Breast epithelium (tissue), 4 donors: ENCODE measurements around the gene HOXA2. TPM values are rescaled to one million over a fixed set of nuclear protein-coding genes. Genes with fewer than 3 reads are reported as not detected.

Experiments
- DNase-seq, 2 donors: peaks; one replicate each; pipeline ENCODE4 v3.0.0-alpha.2; 2019; ENCODE audit warnings: low spot score in 2 of 2
- H3K27ac ChIP-seq, 2 donors: fragments of 200-600 bp; sonication (generic) in 1 of 2; one replicate each; pipeline ENCODE4 v1.5.1; 2016 to 2019; ENCODE audit warnings: mild to moderate bottlenecking in 1 of 2
- H3K27me3 ChIP-seq, 2 donors: fragments of 200-600 bp; sonication (generic) in 1 of 2; one replicate each; pipeline versions ENCODE4 v1.5.1 to v1.6.0; 2017 to 2019; ENCODE audit warnings: control low read depth in 1 of 2, mild to moderate bottlenecking in 1 of 2
- H3K36me3 ChIP-seq: fragments of 200-600 bp; one replicate; pipeline ENCODE4 v1.5.1; 2019
- H3K4me1 ChIP-seq, 2 donors: fragments of 200-600 bp; sonication (generic); one replicate each; pipeline ENCODE4 v1.5.1; 2016 to 2019; ENCODE audit warnings: control low read depth in 1 of 2
- H3K4me3 ChIP-seq, 3 donors: fragments of 200-600 bp; sonication (generic); 1 replicate in 2 of 3; 2 replicates in 1 of 3; pipeline ENCODE4 v1.5.1; 2016 to 2019; ENCODE audit warnings: mild to moderate bottlenecking in 3 of 3, moderate library complexity in 2 of 3
- H3K9me3 ChIP-seq, 2 donors: fragments of 200-600 bp; sonication (generic) in 1 of 2; one replicate each; pipeline ENCODE4 v1.5.1; 2016 to 2019; ENCODE audit warnings: control low read depth in 1 of 2
- CTCF ChIP-seq, 3 donors: fragments of 450-650 bp; IDR thresholded peaks; one replicate each; pipeline ENCODE4 v1.5.1; 2016 to 2017; ENCODE audit warnings: antibody characterized with exemption in 3 of 3, mild to moderate bottlenecking in 3 of 3, moderate library complexity in 3 of 3
- POLR2A ChIP-seq: fragments of 450-650 bp; IDR thresholded peaks from one replicate; pipeline ENCODE4 v1.6.1; 2016; ENCODE audit warnings: antibody characterized with exemption, mild to moderate bottlenecking, moderate library complexity
- POLR2AphosphoS5 ChIP-seq, 3 donors: sonication (generic); formaldehyde crosslinking; IDR thresholded peaks; one replicate each; pipeline ENCODE4 v1.6.1; 2017; ENCODE audit warnings: antibody characterized with exemption in 3 of 3
- intact Hi-C: fragments of 100-400 bp; cut with DNase I; formaldehyde crosslinking; loops from one replicate; pipeline ENCODE4 v1.15.1; 2023; ENCODE audit warnings: low total_unique reads
- total RNA-seq, 3 donors: library from RNA; depleted of rRNA; stranded (reverse); fragments of >200 nt; gene quantifications; one replicate each; pipeline ENCODE4 v1.1.0, GENCODE V29; 2016

HOXA2 gene
- total RNA-seq, 3 donors from 2014 or later = 0.80 to 5.4 (median 1.3) TPM

- H3K27me3 ChIP-seq = no peaks in the 10 kb centered on the region
- intact Hi-C loops = no loop called here
- no peaks in the 10 kb centered on the region for H3K4me1 ChIP-seq
- no peak overlapping the region for H3K27ac ChIP-seq
- no peak for DNase-seq
- H3K4me3 ChIP-seq = no peak overlapping the region
- TF ChIP-seq CTCF (IDR thresholded peaks at IDR 0.05) = no peak
- H3K36me3 ChIP-seq = no peaks in the 10 kb centered on the region
- H3K9me3 ChIP-seq = no peaks in the 10 kb centered on the region
Observed at GRCh38 chr7:27053153-27053552, 49.3 kb downstream of the HOXA2 start.

- TF ChIP-seq POLR2A (no peak), POLR2AphosphoS5 (IDR thresholded peaks at IDR 0.05) (no peak), CTCF (IDR thresholded peaks at IDR 0.05) (no peak)
- H3K9me3 ChIP-seq = no peaks in the 10 kb centered on the region
- no peaks in the 10 kb centered on the region for H3K4me1 ChIP-seq
- DNase-seq = no peak
- H3K36me3 ChIP-seq = no peaks in the 10 kb centered on the region
- no peaks in the 10 kb centered on the region for H3K27me3 ChIP-seq
- H3K4me3 ChIP-seq = no peak overlapping the region
- intact Hi-C loops = no loop called here
- no peak overlapping the region for H3K27ac ChIP-seq
Observed at GRCh38 chr7:27051451-27051850, 51.0 kb downstream of the HOXA2 start.

Other genes with a start within 250 kb of the HOXA2 start
- 10 to 100 TPM; 26.5 to 46.5 (median 35.7) TPM for gene SKAP2, start 238.1 kb downstream of the HOXA2 start, total RNA-seq
- gene HOXA1, start 6.7 kb downstream of the HOXA2 start, total RNA-seq = under 1 TPM; 0.33 to 0.80 (median 0.44) TPM
- 1 to 10 TPM in 2 of 3 donors, under 1 TPM in 1; 0.80 to 2.8 (median 2.0) TPM for gene HOXA4, start 28.1 kb upstream of the HOXA2 start, total RNA-seq
- 10 to 100 TPM; 11.5 to 48.7 (median 22.6) TPM for gene HOXA5, start 41.0 kb upstream of the HOXA2 start, total RNA-seq
- 10 to 100 TPM in 1 of 3 donors, 1 to 10 TPM in 2; 7.9 to 16.0 (median 9.0) TPM for gene HOXA6, start 45.1 kb upstream of the HOXA2 start, total RNA-seq
- 1 to 10 TPM; 4.5 to 6.4 (median 4.6) TPM for gene HOXA3, start 49.9 kb upstream of the HOXA2 start, total RNA-seq
- 1 to 10 TPM; 4.6 to 8.8 (median 6.2) TPM for gene HOXA7, start 54.0 kb upstream of the HOXA2 start, total RNA-seq
- gene HOXA9, start 62.9 kb upstream of the HOXA2 start, total RNA-seq = 10 to 100 TPM in 1 of 3 donors, 1 to 10 TPM in 2; 7.5 to 18.4 (median 9.0) TPM
- 10 to 100 TPM in 1 of 3 donors, 1 to 10 TPM in 2; 2.3 to 21.1 (median 5.2) TPM for gene HOXA10, start 71.6 kb upstream of the HOXA2 start, total RNA-seq
- gene HOXA11, start 82.5 kb upstream of the HOXA2 start, total RNA-seq = 1 to 10 TPM in 1 of 3 donors, not detected in 2; 1.9 TPM
- gene HOXA13, start 97.4 kb upstream of the HOXA2 start, total RNA-seq = under 1 TPM in 2 of 3 donors, not detected in 1; 0.16 to 0.33 TPM
- not detected for gene EVX1, start 140.1 kb upstream of the HOXA2 start, total RNA-seq